K562 treated with DMSO at 1 percent for 12 hours (cell line): Measurements from ENCODE around the gene MAP3K14. TPM values are rescaled to one million over a fixed set of nuclear protein-coding genes. Genes with fewer than 3 reads are reported as not detected.

Source experiments
- total RNA-seq: library from RNA; unstranded; fragments of 300-600 nt; gene quantifications from 2 replicates; pipeline ENCODE4 v1.2.3, GENCODE V29; 2022; ENCODE audit not compliant: insufficient read depth

Gene MAP3K14
- 3.8 and 7.4 TPM in 2 replicates for total RNA-seq

GRCh38 chr17:45316434-45317110 is at the start of gene MAP3K14:
TSS of gene MAP3K14 (minus strand) at chr17:45317020. CDS start at chr17:45290745, 26,275 bp downstream.

GRCh38 chr17:45261577-45262515 is 55.0 kb downstream of the MAP3K14 start, which contains the start of gene SPATA32:
TSS of gene SPATA32 (minus strand) at chr17:45262094. CDS start at chr17:45262016, 78 bp downstream.

GRCh38 chr17:45221081-45222013 is 95.5 kb downstream of the MAP3K14 start, which contains the start of gene FMNL1:
TSS of gene FMNL1 (plus strand) at chr17:45221885. CDS start at chr17:45222125, 240 bp downstream.

Other genes with a start within 250 kb of the MAP3K14 start
- gene PLCD3, start 184.5 kb downstream of the MAP3K14 start, total RNA-seq = 9.7 and 13.1 TPM in 2 replicates
- 8.4 and 17.7 TPM in 2 replicates for gene ACBD4, start 181.3 kb downstream of the MAP3K14 start, total RNA-seq
- gene HEXIM1, start 168.5 kb downstream of the MAP3K14 start, total RNA-seq = 21.7 and 39.1 TPM in 2 replicates
- 7.4 and 7.9 TPM in 2 replicates for gene HEXIM2, start 155.1 kb downstream of the MAP3K14 start, total RNA-seq
- gene FMNL1, start 95.1 kb downstream of the MAP3K14 start, total RNA-seq = 32.6 and 61.5 TPM in 2 replicates
- gene SPATA32, start 54.9 kb downstream of the MAP3K14 start, total RNA-seq = not detected in 2 replicates
- gene ARHGAP27, start 115.8 kb upstream of the MAP3K14 start, total RNA-seq = 3.4 and 8.9 TPM in 2 replicates
- 16.6 and 32.1 TPM in 2 replicates for gene PLEKHM1, start 173.7 kb upstream of the MAP3K14 start, total RNA-seq